ENCODE measurements around the gene LUZP1.

- TF ChIP-seq POLR2A (IDR thresholded peaks at IDR 0.05) (no peak), CTCF (IDR thresholded peaks at IDR 0.05) (no peak)
Measured at GRCh38 chr1:23133587-23133986, 35.1 kb downstream of the LUZP1 start.

Measured in suprapubic skin (tissue), 3 donors.